Measurements from ENCODE around the gene RAD52. TPM values are rescaled to one million over a fixed set of nuclear protein-coding genes. Genes with fewer than 3 reads are reported as not detected.

RAD52 gene
- polyA plus RNA-seq, 1 donor from 2014 or later, result 25.5 TPM

DNA sequence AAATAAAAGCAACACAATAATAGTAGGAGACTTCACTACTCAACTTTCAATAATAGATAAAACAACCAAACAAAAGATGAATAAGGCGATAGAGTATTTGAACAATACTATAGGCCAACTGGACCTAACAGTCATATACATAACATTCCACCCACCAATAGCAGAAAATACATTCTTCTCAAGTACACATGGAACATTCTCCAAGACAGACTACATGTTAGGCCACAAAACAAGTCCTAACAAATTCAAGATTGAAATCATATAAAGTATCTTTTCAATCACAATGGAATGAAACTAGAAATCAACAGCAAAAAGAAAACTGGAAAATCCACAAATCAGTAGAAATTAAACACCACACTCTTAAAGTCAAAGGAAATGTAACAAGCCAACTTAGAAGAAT lies 28.8 kb downstream of the RAD52 start:
- Histone ChIP-seq H3F3A (ENCODE audit: insufficient read depth, low read length, poor library complexity, severe bottlenecking) (no peaks in the 10 kb centered on the region), H3K27ac (ENCODE audit: low read length) (no peak overlapping the region), H3K9me2 (ENCODE audit: insufficient read depth, low read length) (no peaks in the 10 kb centered on the region), H3K9ac (ENCODE audit: low read length) (no peak overlapping the region), H3K4me2 (ENCODE audit: low read length) (no peak overlapping the region), H3K4me3 (ENCODE audit: low read length) (no peak overlapping the region), H3K9me3 (ENCODE audit: low read length) (no peaks in the 10 kb centered on the region), H3K36me3 (ENCODE audit: insufficient read depth, low read length) (peaks cover 11% of the 10 kb centered on the region), H4K20me1 (ENCODE audit: insufficient read depth) (no peaks in the 10 kb centered on the region), H2AFZ (ENCODE audit: low read depth, low read length) (no peak overlapping the region), H3K27me3 (ENCODE audit: insufficient read depth, low read depth, low read length) (no peaks in the 10 kb centered on the region), H3K79me2 (replicated peaks; ENCODE audit: insufficient read depth, low read length) (no peaks in the 10 kb centered on the region)
- TF ChIP-seq, protein P1, sequence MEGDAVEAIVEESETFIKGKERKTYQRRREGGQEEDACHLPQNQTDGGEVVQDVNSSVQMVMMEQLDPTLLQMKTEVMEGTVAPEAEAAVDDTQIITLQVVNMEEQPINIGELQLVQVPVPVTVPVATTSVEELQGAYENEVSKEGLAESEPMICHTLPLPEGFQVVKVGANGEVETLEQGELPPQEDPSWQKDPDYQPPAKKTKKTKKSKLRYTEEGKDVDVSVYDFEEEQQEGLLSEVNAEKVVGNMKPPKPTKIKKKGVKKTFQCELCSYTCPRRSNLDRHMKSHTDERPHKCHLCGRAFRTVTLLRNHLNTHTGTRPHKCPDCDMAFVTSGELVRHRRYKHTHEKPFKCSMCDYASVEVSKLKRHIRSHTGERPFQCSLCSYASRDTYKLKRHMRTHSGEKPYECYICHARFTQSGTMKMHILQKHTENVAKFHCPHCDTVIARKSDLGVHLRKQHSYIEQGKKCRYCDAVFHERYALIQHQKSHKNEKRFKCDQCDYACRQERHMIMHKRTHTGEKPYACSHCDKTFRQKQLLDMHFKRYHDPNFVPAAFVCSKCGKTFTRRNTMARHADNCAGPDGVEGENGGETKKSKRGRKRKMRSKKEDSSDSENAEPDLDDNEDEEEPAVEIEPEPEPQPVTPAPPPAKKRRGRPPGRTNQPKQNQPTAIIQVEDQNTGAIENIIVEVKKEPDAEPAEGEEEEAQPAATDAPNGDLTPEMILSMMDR (IDR thresholded peaks at IDR 0.05; ENCODE audit: poor library complexity, severe bottlenecking), result no peak
- TF ChIP-seq POLR2AphosphoS5 (IDR thresholded peaks at IDR 0.05) (no peak), MXI1 (conservative IDR thresholded peaks at IDR 0.05; ENCODE audit: poor library complexity, severe bottlenecking) (no peak), RAD21 (conservative IDR thresholded peaks at IDR 0.05) (no peak), EP300 (conservative IDR thresholded peaks at IDR 0.05; ENCODE audit: poor library complexity, severe bottlenecking) (no peak), SMC3 (conservative IDR thresholded peaks at IDR 0.05; ENCODE audit: poor library complexity) (no peak), EZH2 (IDR thresholded peaks at IDR 0.05; ENCODE audit: borderline replicate concordance, insufficient read depth, low read length, poor library complexity, severe bottlenecking) (no peak), TAF1 (IDR thresholded peaks at IDR 0.05; ENCODE audit: low read depth) (no peak)
- TF ChIP-seq, protein P2, sequence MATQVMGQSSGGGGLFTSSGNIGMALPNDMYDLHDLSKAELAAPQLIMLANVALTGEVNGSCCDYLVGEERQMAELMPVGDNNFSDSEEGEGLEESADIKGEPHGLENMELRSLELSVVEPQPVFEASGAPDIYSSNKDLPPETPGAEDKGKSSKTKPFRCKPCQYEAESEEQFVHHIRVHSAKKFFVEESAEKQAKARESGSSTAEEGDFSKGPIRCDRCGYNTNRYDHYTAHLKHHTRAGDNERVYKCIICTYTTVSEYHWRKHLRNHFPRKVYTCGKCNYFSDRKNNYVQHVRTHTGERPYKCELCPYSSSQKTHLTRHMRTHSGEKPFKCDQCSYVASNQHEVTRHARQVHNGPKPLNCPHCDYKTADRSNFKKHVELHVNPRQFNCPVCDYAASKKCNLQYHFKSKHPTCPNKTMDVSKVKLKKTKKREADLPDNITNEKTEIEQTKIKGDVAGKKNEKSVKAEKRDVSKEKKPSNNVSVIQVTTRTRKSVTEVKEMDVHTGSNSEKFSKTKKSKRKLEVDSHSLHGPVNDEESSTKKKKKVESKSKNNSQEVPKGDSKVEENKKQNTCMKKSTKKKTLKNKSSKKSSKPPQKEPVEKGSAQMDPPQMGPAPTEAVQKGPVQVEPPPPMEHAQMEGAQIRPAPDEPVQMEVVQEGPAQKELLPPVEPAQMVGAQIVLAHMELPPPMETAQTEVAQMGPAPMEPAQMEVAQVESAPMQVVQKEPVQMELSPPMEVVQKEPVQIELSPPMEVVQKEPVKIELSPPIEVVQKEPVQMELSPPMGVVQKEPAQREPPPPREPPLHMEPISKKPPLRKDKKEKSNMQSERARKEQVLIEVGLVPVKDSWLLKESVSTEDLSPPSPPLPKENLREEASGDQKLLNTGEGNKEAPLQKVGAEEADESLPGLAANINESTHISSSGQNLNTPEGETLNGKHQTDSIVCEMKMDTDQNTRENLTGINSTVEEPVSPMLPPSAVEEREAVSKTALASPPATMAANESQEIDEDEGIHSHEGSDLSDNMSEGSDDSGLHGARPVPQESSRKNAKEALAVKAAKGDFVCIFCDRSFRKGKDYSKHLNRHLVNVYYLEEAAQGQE (IDR thresholded peaks at IDR 0.05; ENCODE audit: borderline replicate concordance), result no peak

DNA sequence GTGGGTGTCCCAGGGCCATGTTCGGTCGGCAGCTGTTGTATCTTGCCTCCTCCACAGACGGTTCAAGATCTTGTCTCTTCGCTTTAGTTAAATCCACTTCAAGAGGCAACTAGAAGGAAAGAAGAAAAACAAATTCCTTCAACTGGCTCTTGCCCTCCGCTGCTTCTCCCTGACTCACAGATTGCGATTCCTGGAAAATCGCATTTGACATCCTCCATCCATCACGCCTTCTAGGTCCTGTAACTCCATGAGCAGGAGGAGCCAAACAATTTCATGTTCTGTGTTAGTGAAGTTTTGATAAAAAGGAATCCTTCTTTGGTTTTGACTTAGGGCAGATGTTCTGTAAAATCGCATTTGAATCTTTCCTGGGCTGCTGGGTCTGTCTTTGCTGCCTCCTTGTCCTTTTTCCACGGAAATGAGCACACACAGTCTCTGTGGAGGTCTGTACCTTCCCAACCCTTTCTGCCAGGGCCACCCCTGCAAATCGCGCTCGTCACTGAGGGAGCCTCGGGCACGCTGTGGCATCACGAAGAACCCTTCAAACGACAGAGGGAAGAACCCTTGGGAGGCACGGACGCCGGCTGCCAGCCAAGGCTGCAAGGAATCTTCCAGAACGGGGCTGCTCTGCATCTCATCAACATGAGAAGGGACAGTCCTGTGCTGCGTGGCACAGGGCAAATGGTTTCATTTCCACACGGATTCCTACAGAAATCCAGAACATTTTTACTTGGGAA lies 32.6 kb downstream of the RAD52 start:
- H3K9me2 ChIP-seq (ENCODE audit: insufficient read depth, low read length), result no peaks in the 10 kb centered on the region
- no peaks in the 10 kb centered on the region for H4K20me1 ChIP-seq (ENCODE audit: insufficient read depth)
- H3K36me3 ChIP-seq (ENCODE audit: insufficient read depth, low read length), result peaks cover 19% of the 10 kb centered on the region
- H3K9me3 ChIP-seq (ENCODE audit: low read length), result no peaks in the 10 kb centered on the region
- H3F3A ChIP-seq (ENCODE audit: insufficient read depth, low read length, poor library complexity, severe bottlenecking), result no peaks in the 10 kb centered on the region
- no peaks in the 10 kb centered on the region for H3K79me2 ChIP-seq (replicated peaks; ENCODE audit: insufficient read depth, low read length)
- no peak overlapping the region for H2AFZ ChIP-seq (ENCODE audit: low read depth, low read length)
- H3K27ac ChIP-seq (ENCODE audit: low read length), result no peak overlapping the region
- H3K27me3 ChIP-seq (ENCODE audit: insufficient read depth, low read depth, low read length), result no peaks in the 10 kb centered on the region
- H3K9ac ChIP-seq (ENCODE audit: low read length), result no peak overlapping the region
- H3K4me3 ChIP-seq (ENCODE audit: low read length), result no peak overlapping the region
- no peak overlapping the region for H3K4me2 ChIP-seq (ENCODE audit: low read length)
- TF ChIP-seq SMC3 (conservative IDR thresholded peaks at IDR 0.05; ENCODE audit: poor library complexity) (no peak), RAD21 (conservative IDR thresholded peaks at IDR 0.05) (no peak), EZH2 (IDR thresholded peaks at IDR 0.05; ENCODE audit: borderline replicate concordance, insufficient read depth, low read length, poor library complexity, severe bottlenecking) (no peak), EP300 (conservative IDR thresholded peaks at IDR 0.05; ENCODE audit: poor library complexity, severe bottlenecking) (no peak), TAF1 (IDR thresholded peaks at IDR 0.05; ENCODE audit: low read depth) (no peak), POLR2AphosphoS5 (IDR thresholded peaks at IDR 0.05) (no peak)
- TF ChIP-seq, protein P1 (IDR thresholded peaks at IDR 0.05; ENCODE audit: poor library complexity, severe bottlenecking), result no peak
- TF ChIP-seq, protein P2 (IDR thresholded peaks at IDR 0.05; ENCODE audit: borderline replicate concordance), result no peak

Data from neural cell (in vitro differentiated cells).